ENCODE data around the gene CASQ1. TPM values are rescaled to one million over a fixed set of nuclear protein-coding genes. Genes with fewer than 3 reads are reported as not detected.

Gene CASQ1
- total RNA-seq, 1 donor from 2014 or later, result 1.7 TPM

- no peak for DNase-seq (ENCODE audit: low read depth)
- H3K4me1 Mint-ChIP-seq (ENCODE audit: low read depth, unreplicated experiment), result peaks cover 4% of the 10 kb centered on the region
- H3K79me2 ChIP-seq (ENCODE audit: insufficient read depth, low read length), result peaks cover 75% of the 10 kb centered on the region
- no peak overlapping the region for H2AFZ ChIP-seq (ENCODE audit: low read depth, low read length)
- no peak overlapping the region for H3K4me3 Mint-ChIP-seq (ENCODE audit: unreplicated experiment)
- no peaks in the 10 kb centered on the region for H3K27me3 Mint-ChIP-seq (ENCODE audit: low read depth, unreplicated experiment)
- H3K36me3 Mint-ChIP-seq (ENCODE audit: low read depth, unreplicated experiment), result peaks cover 3% of the 10 kb centered on the region
- no peaks in the 10 kb centered on the region for H3K9me3 ChIP-seq (ENCODE audit: insufficient read depth, low read depth, low read length)
- H3K4me2 ChIP-seq (ENCODE audit: low read length), result no peak overlapping the region
- no peaks in the 10 kb centered on the region for H3K27me3 ChIP-seq (ENCODE audit: insufficient read depth, low read length)
- H3K36me3 ChIP-seq (ENCODE audit: insufficient read depth, low read length), result peaks cover 3% of the 10 kb centered on the region
- no peak overlapping the region for H3K4me3 ChIP-seq (ENCODE audit: insufficient read depth, low read depth, low read length)
- H3K9me3 Mint-ChIP-seq (ENCODE audit: unreplicated experiment), result no peaks in the 10 kb centered on the region
- peaks cover 60% of the 10 kb centered on the region for H4K20me1 ChIP-seq (ENCODE audit: insufficient read depth, low read length)
- H3K27ac Mint-ChIP-seq (ENCODE audit: unreplicated experiment), result no peak overlapping the region
- H3K27ac ChIP-seq (ENCODE audit: low read depth, low read length), result no peak overlapping the region
- no peaks in the 10 kb centered on the region for H3K4me1 ChIP-seq (ENCODE audit: insufficient read depth, low read length)
- TF ChIP-seq CTCF (IDR thresholded peaks at IDR 0.05; ENCODE audit: insufficient read depth, low read depth, low read length), result no peak
- TF ChIP-seq EZH2 (IDR thresholded peaks at IDR 0.05; ENCODE audit: insufficient read depth, low read length), result no peak
- no peak overlapping the region for H3K9ac ChIP-seq (ENCODE audit: low read length)
- no peak for FAIRE-seq
Measured at GRCh38 chr1:160245434-160245833, 55.1 kb downstream of the CASQ1 start.

- Histone ChIP-seq H3K36me3 (ENCODE audit: insufficient read depth, low read length) (peaks cover 3% of the 10 kb centered on the region), H3K27me3 (ENCODE audit: insufficient read depth, low read length) (no peaks in the 10 kb centered on the region), H3K4me3 (ENCODE audit: insufficient read depth, low read depth, low read length) (no peak overlapping the region), H3K4me1 (ENCODE audit: insufficient read depth, low read length) (no peaks in the 10 kb centered on the region), H2AFZ (ENCODE audit: low read depth, low read length) (no peak overlapping the region), H3K9me3 (ENCODE audit: insufficient read depth, low read depth, low read length) (no peaks in the 10 kb centered on the region), H3K9ac (ENCODE audit: low read length) (no peak overlapping the region), H4K20me1 (ENCODE audit: insufficient read depth, low read length) (peaks cover 76% of the 10 kb centered on the region), H3K4me2 (ENCODE audit: low read length) (no peak overlapping the region), H3K27ac (ENCODE audit: low read depth, low read length) (no peak overlapping the region), H3K79me2 (ENCODE audit: insufficient read depth, low read length) (peaks cover 81% of the 10 kb centered on the region)
- no peak for TF ChIP-seq EZH2 (IDR thresholded peaks at IDR 0.05; ENCODE audit: insufficient read depth, low read length)
- TF ChIP-seq CTCF (IDR thresholded peaks at IDR 0.05; ENCODE audit: insufficient read depth, low read depth, low read length), result no peak
- FAIRE-seq (no peak), DNase-seq (ENCODE audit: low read depth) (no peak)
- no peaks in the 10 kb centered on the region for H3K27me3 Mint-ChIP-seq (ENCODE audit: low read depth, unreplicated experiment)
- no peaks in the 10 kb centered on the region for H3K9me3 Mint-ChIP-seq (ENCODE audit: unreplicated experiment)
- no peak overlapping the region for H3K27ac Mint-ChIP-seq (ENCODE audit: unreplicated experiment)
- no peaks in the 10 kb centered on the region for H3K36me3 Mint-ChIP-seq (ENCODE audit: low read depth, unreplicated experiment)
- H3K4me3 Mint-ChIP-seq (ENCODE audit: unreplicated experiment), result no peak overlapping the region
- H3K4me1 Mint-ChIP-seq (ENCODE audit: low read depth, unreplicated experiment), result peaks cover 5% of the 10 kb centered on the region
Measured at GRCh38 chr1:160247053-160247452, 56.7 kb downstream of the CASQ1 start.

GRCh38 chr1:160251011-160251410, 60.6 kb downstream of the CASQ1 start:
- Histone ChIP-seq H4K20me1 (ENCODE audit: insufficient read depth, low read length) (peaks cover 65% of the 10 kb centered on the region), H3K27ac (ENCODE audit: low read depth, low read length) (no peak overlapping the region), H2AFZ (ENCODE audit: low read depth, low read length) (no peak overlapping the region), H3K36me3 (ENCODE audit: insufficient read depth, low read length) (no peaks in the 10 kb centered on the region), H3K4me1 (ENCODE audit: insufficient read depth, low read length) (peaks cover under 1% of the 10 kb centered on the region), H3K4me2 (ENCODE audit: low read length) (no peak overlapping the region), H3K9ac (ENCODE audit: low read length) (no peak overlapping the region), H3K9me3 (ENCODE audit: insufficient read depth, low read depth, low read length) (no peaks in the 10 kb centered on the region), H3K4me3 (ENCODE audit: insufficient read depth, low read depth, low read length) (no peak overlapping the region), H3K79me2 (ENCODE audit: insufficient read depth, low read length) (peaks cover 72% of the 10 kb centered on the region), H3K27me3 (ENCODE audit: insufficient read depth, low read length) (no peaks in the 10 kb centered on the region)
- TF ChIP-seq CTCF (IDR thresholded peaks at IDR 0.05; ENCODE audit: insufficient read depth, low read depth, low read length) (no peak), EZH2 (IDR thresholded peaks at IDR 0.05; ENCODE audit: insufficient read depth, low read length) (no peak)
- no peaks in the 10 kb centered on the region for H3K27me3 Mint-ChIP-seq (ENCODE audit: low read depth, unreplicated experiment)
- DNase-seq (ENCODE audit: low read depth), result no peak
- no peaks in the 10 kb centered on the region for H3K9me3 Mint-ChIP-seq (ENCODE audit: unreplicated experiment)
- peaks cover 5% of the 10 kb centered on the region for H3K4me1 Mint-ChIP-seq (ENCODE audit: low read depth, unreplicated experiment)
- H3K27ac Mint-ChIP-seq (ENCODE audit: unreplicated experiment), result no peak overlapping the region
- H3K36me3 Mint-ChIP-seq (ENCODE audit: low read depth, unreplicated experiment), result peaks cover 5% of the 10 kb centered on the region
- no peak overlapping the region for H3K4me3 Mint-ChIP-seq (ENCODE audit: unreplicated experiment)
- no peak for FAIRE-seq

Other genes starting within 250 kb of the CASQ1 start
- 0.89 and 2.1 TPM in 2 replicates for gene IGSF9, start 245.0 kb upstream of the CASQ1 start, total RNA-seq
- 0.43 TPM in 1 of 2 replicates, not detected in the other for gene SLAMF9, start 236.3 kb upstream of the CASQ1 start, total RNA-seq
- gene PIGM, start 158.6 kb upstream of the CASQ1 start, total RNA-seq, result 7.0 and 7.8 TPM in 2 replicates
- gene KCNJ10, start 120.4 kb upstream of the CASQ1 start, total RNA-seq, result 0.27 and 0.29 TPM in 2 replicates
- not detected in 2 replicates for gene KCNJ9, start 109.0 kb upstream of the CASQ1 start, total RNA-seq
- 42.8 and 45.8 TPM in 2 replicates for gene IGSF8, start 92.0 kb upstream of the CASQ1 start, total RNA-seq
- gene ATP1A2, start 74.8 kb upstream of the CASQ1 start, total RNA-seq, result 2.5 and 3.5 TPM in 2 replicates
- gene ATP1A4, start 39.0 kb upstream of the CASQ1 start, total RNA-seq, result not detected in 2 replicates
- gene PEA15, start 14.8 kb downstream of the CASQ1 start, total RNA-seq, result 374 and 470 TPM in 2 replicates
- gene DCAF8, start 72.0 kb downstream of the CASQ1 start, total RNA-seq, result 107 and 127 TPM in 2 replicates
- gene PEX19, start 94.6 kb downstream of the CASQ1 start, total RNA-seq, result 59.2 and 64.2 TPM in 2 replicates
- gene COPA, start 152.7 kb downstream of the CASQ1 start, total RNA-seq, result 281 and 305 TPM in 2 replicates
- gene NCSTN, start 152.8 kb downstream of the CASQ1 start, total RNA-seq, result 171 and 187 TPM in 2 replicates
- gene NHLH1, start 176.5 kb downstream of the CASQ1 start, total RNA-seq, result 0.55 and 0.70 TPM in 2 replicates
- gene VANGL2, start 210.0 kb downstream of the CASQ1 start, total RNA-seq, result 25.5 and 26.1 TPM in 2 replicates

All from astrocyte (in vitro differentiated cells and primary cell).